HepG2 (cell line): ENCODE results near the gene TANGO2. TPM values are rescaled to one million over a fixed set of nuclear protein-coding genes. Genes with fewer than 3 reads are reported as not detected.

ENCODE experiments used
- FIP1L1 ChIP-seq: fragments of 200-400 bp; formaldehyde crosslinking; IDR thresholded peaks from 2 replicates; pipeline ENCODE4 v1.6.1; 2018; ENCODE audit warnings: low read depth, mild to moderate bottlenecking, low read length, moderate library complexity, borderline replicate concordance; ENCODE audit not compliant: insufficient read depth
- HOXA7 ChIP-seq: sonication (generic); formaldehyde crosslinking; IDR thresholded peaks from 2 replicates; pipeline ENCODE4 v1.8.1; 2022; ENCODE audit warnings: mild to moderate bottlenecking, missing genetic modification reagents, moderate library complexity
- MAF1 ChIP-seq: sonication (generic); formaldehyde crosslinking; IDR thresholded peaks from 2 replicates; pipeline ENCODE4 v1.5.0; 2020; ENCODE audit warnings: missing genetic modification reagents, borderline replicate concordance
- MTA1 ChIP-seq: sonication (generic); formaldehyde crosslinking; IDR thresholded peaks from 2 replicates; pipeline ENCODE4 v1.4.0; 2020; ENCODE audit warnings: missing genetic modification reagents, mild to moderate bottlenecking, borderline replicate concordance
- STAG1 ChIP-seq: sonication (generic); formaldehyde crosslinking; IDR thresholded peaks from 2 replicates; pipeline ENCODE4 v1.4.0; 2020; ENCODE audit warnings: missing genetic modification reagents
- XRCC5 ChIP-seq: fragments of 200-400 bp; formaldehyde crosslinking; optimal IDR thresholded peaks from 2 replicates; pipeline ENCODE3; 2017; ENCODE audit warnings: mild to moderate bottlenecking, low read length
- ZBTB3 ChIP-seq: sonication (generic); formaldehyde crosslinking; IDR thresholded peaks from 2 replicates; pipeline ENCODE4 v1.4.0; 2020; ENCODE audit warnings: low read depth, mild to moderate bottlenecking, moderate library complexity, missing genetic modification reagents, borderline replicate concordance
- ZC3H13 ChIP-seq: sonication (generic); formaldehyde crosslinking; IDR thresholded peaks from 2 replicates; pipeline ENCODE4 v1.8.1; 2023; ENCODE audit warnings: mild to moderate bottlenecking, missing genetic modification reagents, moderate library complexity
- ZNF17 ChIP-seq: sonication (generic); formaldehyde crosslinking; IDR thresholded peaks from 2 replicates; pipeline ENCODE4 v1.5.0; 2020; ENCODE audit warnings: mild to moderate bottlenecking, missing genetic modification reagents
- ZNF235 ChIP-seq: sonication (generic); formaldehyde crosslinking; IDR thresholded peaks from 2 replicates; pipeline ENCODE4 v1.8.1; 2023; ENCODE audit warnings: mild to moderate bottlenecking, missing genetic modification reagents, borderline replicate concordance
- ZNF512B ChIP-seq: sonication (generic); formaldehyde crosslinking; IDR thresholded peaks from 2 replicates; pipeline ENCODE4 v1.5.1; 2020; ENCODE audit warnings: missing genetic modification reagents, mild to moderate bottlenecking, borderline replicate concordance
- ZNF563 ChIP-seq: sonication (generic); formaldehyde crosslinking; IDR thresholded peaks from 2 replicates; pipeline ENCODE4 v1.8.0; 2022; ENCODE audit warnings: mild to moderate bottlenecking, moderate library complexity, missing genetic modification reagents
- polyA plus RNA-seq, 8 experiments: library from polyadenylated mRNA; depleted of rRNA in 3 of 8; stranded (reverse) in 7 of 8; unstranded in 1 of 8; fragments of >200 nt; fragmentation: Illumina TruSeq in 4 of 8; extraction: Trizol in 4 of 8; gene quantifications; 2 replicates each; pipeline versions ENCODE4 v1.2.1 to v1.2.3, GENCODE V29; 2011 to 2016; ENCODE audit warnings: low read depth in 4 of 8, missing spikeins in 1 of 8, mixed read lengths in 1 of 8; ENCODE audit not compliant: insufficient read depth in 1 of 8
- total RNA-seq, 5 experiments: library from RNA; depleted of rRNA; stranded (reverse); fragments of >200 nt; fragmentation: Illumina TruSeq; extraction: Trizol; gene quantifications; 2 replicates each; pipeline ENCODE4 v1.2.3, GENCODE V29; 2016; ENCODE audit warnings: low read depth in 1 of 5
- TF ChIP-seq, protein P1 (sequence below): sonication (generic); formaldehyde crosslinking; IDR thresholded peaks from 2 replicates; pipeline ENCODE4 v1.4.0; 2020; ENCODE audit warnings: missing genetic modification reagents; ENCODE audit errors: not compliant biosample characterization
- TF ChIP-seq, protein P2 (sequence below): sonication (generic); formaldehyde crosslinking; IDR thresholded peaks from 2 replicates; pipeline ENCODE4 v1.4.0; 2020; ENCODE audit warnings: missing genetic modification reagents
- TF ChIP-seq, protein P3 (sequence below): IDR thresholded peaks from 2 replicates; pipeline ENCODE4 v1.6.1; 2016; ENCODE audit warnings: control low read depth
- TF ChIP-seq, protein P4 (sequence below): sonication (generic); formaldehyde crosslinking; IDR thresholded peaks from 2 replicates; pipeline ENCODE4 v1.4.0; 2020; ENCODE audit warnings: missing genetic modification reagents
- TF ChIP-seq, protein P5 (sequence below): sonication (generic); formaldehyde crosslinking; IDR thresholded peaks from 2 replicates; pipeline ENCODE4 v1.9.0; 2021; ENCODE audit warnings: missing genetic modification reagents, mild to moderate bottlenecking, borderline replicate concordance

TANGO2 gene
- total and polyA plus RNA-seq, 2 of the 13 experiments (the other 11 are each of a cell fraction or from before 2014, with no cell fraction given): 12.9 to 14.8 TPM

GRCh38 chr22:20016734-20017621, 3.9 kb upstream of the TANGO2 start, which contains the start of gene ARVCF (continued):
- TF ChIP-seq ZNF512B (no peak), XRCC5 (no peak), MAF1 (CRISPR knock-in tag) (no peak), ZNF235 (CRISPR knock-in tag) (no peak), ZBTB3 (CRISPR knock-in tag) (no peak), ZNF563 (CRISPR knock-in tag) (0 out of 2 replicates have a peak, but pooled peaks have one; percentile 36), HOXA7 (CRISPR knock-in tag) (no peak), ZC3H13 (0 out of 2 replicates have a peak, but pooled peaks have one; percentile 34), FIP1L1 (no peak), MTA1 (CRISPR knock-in tag) (no peak), ZNF17 (no peak), STAG1 (no peak)
- TF ChIP-seq, protein P1, sequence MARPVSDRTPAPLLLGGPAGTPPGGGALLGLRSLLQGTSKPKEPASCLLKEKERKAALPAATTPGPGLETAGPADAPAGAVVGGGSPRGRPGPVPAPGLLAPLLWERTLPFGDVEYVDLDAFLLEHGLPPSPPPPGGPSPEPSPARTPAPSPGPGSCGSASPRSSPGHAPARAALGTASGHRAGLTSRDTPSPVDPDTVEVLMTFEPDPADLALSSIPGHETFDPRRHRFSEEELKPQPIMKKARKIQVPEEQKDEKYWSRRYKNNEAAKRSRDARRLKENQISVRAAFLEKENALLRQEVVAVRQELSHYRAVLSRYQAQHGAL (CRISPR knock-in tag): no peak
- TF ChIP-seq, protein P2, sequence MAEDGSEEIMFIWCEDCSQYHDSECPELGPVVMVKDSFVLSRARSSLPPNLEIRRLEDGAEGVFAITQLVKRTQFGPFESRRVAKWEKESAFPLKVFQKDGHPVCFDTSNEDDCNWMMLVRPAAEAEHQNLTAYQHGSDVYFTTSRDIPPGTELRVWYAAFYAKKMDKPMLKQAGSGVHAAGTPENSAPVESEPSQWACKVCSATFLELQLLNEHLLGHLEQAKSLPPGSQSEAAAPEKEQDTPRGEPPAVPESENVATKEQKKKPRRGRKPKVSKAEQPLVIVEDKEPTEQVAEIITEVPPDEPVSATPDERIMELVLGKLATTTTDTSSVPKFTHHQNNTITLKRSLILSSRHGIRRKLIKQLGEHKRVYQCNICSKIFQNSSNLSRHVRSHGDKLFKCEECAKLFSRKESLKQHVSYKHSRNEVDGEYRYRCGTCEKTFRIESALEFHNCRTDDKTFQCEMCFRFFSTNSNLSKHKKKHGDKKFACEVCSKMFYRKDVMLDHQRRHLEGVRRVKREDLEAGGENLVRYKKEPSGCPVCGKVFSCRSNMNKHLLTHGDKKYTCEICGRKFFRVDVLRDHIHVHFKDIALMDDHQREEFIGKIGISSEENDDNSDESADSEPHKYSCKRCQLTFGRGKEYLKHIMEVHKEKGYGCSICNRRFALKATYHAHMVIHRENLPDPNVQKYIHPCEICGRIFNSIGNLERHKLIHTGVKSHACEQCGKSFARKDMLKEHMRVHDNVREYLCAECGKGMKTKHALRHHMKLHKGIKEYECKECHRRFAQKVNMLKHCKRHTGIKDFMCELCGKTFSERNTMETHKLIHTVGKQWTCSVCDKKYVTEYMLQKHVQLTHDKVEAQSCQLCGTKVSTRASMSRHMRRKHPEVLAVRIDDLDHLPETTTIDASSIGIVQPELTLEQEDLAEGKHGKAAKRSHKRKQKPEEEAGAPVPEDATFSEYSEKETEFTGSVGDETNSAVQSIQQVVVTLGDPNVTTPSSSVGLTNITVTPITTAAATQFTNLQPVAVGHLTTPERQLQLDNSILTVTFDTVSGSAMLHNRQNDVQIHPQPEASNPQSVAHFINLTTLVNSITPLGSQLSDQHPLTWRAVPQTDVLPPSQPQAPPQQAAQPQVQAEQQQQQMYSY (CRISPR knock-in tag): no peak
- TF ChIP-seq, protein P3, sequence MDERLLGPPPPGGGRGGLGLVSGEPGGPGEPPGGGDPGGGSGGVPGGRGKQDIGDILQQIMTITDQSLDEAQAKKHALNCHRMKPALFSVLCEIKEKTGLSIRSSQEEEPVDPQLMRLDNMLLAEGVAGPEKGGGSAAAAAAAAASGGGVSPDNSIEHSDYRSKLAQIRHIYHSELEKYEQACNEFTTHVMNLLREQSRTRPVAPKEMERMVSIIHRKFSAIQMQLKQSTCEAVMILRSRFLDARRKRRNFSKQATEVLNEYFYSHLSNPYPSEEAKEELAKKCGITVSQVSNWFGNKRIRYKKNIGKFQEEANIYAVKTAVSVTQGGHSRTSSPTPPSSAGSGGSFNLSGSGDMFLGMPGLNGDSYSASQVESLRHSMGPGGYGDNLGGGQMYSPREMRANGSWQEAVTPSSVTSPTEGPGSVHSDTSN (CRISPR knock-in tag): peak; percentile 94
- TF ChIP-seq, protein P4, sequence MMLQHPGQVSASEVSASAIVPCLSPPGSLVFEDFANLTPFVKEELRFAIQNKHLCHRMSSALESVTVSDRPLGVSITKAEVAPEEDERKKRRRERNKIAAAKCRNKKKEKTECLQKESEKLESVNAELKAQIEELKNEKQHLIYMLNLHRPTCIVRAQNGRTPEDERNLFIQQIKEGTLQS (CRISPR knock-in tag): no peak
- TF ChIP-seq, protein P5, sequence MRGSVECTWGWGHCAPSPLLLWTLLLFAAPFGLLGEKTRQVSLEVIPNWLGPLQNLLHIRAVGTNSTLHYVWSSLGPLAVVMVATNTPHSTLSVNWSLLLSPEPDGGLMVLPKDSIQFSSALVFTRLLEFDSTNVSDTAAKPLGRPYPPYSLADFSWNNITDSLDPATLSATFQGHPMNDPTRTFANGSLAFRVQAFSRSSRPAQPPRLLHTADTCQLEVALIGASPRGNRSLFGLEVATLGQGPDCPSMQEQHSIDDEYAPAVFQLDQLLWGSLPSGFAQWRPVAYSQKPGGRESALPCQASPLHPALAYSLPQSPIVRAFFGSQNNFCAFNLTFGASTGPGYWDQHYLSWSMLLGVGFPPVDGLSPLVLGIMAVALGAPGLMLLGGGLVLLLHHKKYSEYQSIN: no peak
